CD4-positive, alpha-beta T cell treated with Interleukin-21 for 1 hour (primary cell): Measurements from ENCODE around the gene OTOF.

Experiments used
- DNase-seq: peaks from one replicate; pipeline ENCODE4 v3.0.0-alpha.2; 2020

OTOF gene

DNA sequence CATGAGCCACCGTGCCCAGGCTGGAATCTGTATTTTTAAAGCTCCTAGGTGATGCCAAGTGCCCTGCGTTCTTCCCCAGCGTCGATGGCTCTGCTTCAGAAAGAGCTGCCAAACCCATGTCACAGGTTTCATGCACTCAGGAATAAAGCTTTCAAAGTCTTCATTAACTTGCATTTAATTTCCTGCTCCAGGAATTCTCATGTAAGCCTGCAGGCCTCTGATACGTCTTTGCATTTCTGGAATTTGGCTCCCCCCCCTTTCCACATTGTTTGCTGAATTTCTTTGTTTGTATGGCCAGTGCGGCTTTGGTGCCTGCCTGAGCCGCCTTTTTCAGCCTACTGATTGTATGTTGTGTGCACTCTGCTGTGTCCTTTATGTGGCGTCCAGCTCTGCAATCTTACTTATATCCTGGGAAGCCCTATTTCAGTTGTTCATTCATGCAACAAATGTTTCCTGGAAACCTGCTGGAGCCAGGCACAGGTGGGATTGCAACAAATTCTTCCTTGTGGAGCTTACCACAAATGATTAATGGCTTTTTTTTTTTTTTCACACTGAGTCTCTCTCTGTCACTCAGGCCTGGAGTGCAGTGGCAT lies 17.9 kb upstream of the OTOF start:
- DNase-seq = no peak

DNA sequence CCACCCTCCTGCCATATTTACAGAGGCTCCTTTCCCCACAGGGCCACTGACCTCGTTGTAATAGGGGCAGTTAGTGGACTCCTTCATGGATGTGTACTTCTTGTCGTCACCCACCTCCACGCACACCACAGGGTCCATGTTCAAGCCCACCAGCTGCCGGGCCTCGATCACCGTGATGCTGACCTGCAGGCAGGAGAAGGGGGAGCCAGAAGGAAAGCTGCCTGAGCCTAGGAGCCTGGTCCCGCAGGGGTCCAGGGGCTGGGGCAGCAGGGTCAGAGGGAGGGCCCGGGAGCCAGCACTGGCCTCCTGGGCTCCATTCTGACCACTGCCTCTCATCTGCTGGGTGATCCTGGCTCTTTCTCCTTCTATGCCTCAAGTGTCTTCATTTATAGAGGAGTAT lies 17.0 kb upstream of the OTOF start:
- DNase-seq = no peak

DNA sequence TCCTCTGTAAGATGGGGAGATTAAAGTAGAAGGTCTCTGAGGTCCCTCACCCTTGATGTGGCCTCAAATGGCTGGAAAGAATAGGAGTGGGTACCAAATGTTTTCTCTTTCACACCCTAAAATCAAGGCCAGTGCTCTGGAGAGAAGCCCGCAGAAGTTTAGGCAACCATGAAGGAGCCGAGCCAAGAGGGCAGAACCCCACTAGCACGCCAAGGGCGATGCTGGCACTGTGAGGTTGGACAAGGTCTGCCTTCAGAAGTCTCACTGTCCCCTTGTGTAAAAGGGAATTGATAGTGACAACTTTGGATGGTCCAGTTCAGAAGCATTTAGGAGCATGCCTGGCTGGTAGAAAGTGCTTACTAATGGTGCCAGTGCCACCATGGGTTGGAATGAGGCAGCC lies 16.3 kb upstream of the OTOF start:
- no peak for DNase-seq

DNA sequence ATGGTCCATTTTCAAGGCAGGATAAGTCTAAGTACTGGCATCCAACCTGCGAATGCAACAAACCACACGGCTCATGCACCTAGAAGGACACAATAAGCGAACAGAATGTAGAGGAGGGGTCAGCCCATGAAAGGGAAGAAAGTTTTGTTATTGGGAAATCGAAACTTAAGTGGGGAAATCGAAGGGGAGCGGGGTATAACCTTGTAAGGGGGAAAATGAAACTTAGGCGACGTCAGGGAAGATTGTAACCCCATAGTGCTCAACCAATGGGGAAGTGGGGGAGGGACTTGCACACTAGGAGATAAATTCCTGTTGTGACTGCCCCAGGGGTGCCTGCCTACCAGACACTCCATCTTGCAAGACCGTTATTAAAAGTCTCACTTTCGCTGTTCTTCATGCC lies 15.6 kb upstream of the OTOF start:
- DNase-seq = no peak

DNA sequence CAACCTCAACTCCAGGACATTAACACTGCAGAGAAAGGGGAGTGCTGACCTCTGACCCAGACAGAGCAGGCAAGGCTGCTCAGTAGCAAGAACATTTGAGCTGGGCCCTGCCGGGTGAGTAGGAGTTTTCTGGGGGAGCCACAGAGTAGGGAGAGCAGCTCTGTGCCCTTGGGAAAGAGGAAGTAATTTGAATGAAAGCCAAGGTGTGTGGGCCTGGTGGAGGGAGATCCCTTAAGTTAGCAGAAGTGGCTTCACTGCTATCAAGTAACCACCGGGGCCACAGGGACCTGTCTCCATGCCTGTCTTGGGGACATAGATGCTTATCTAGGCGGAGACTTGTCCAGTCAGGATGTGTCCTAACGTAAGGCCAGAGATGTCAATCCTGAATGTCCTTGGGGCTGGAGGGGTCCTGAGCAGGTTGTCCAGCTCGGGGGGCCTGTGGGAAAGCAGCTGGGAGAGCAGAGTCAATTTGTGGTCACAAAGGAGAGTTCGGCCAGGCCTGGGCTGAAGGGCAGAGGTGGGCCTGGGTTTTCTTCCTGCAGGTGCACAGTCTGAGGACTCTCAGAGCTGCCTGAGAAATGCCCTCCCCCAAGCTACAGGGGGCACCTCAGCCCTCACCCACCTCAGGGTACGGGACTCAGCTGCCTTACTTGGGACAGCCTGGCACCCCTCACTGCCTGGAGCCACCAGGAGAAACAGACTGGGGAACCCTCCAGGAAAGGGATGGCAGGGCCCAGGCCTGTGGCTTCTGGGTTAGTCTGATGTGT lies 15.0 kb upstream of the OTOF start:
- DNase-seq = no peak

DNA sequence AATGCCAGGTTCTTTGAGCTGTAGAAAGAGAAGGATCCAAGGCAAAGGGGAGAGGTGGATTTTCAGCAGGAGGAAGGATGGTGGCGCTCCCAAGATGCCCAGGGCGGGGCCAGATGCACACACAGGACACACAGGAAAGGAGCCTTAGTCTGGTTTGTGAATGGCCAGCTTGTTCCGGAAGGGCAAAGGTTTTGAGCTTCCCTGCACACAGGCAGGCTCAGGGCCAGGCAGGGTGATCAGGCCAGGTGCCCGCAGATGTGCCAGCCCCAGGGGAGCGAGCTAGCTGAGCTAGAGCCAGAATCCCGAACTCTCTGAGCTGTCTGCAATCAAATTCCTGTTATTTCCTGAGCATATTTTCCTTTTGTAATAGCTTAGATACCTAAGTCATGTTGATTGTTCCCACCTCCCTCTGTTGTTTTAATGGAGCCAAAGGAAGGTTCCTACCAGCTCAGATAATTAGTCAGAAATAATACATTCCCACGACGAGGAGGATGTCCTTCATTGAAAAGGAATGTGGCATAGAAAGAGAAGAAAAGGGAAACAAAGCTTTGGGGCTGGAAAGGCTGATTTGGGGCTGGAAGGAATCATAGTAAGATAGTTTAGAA lies 13.7 kb upstream of the OTOF start:
- DNase-seq = no peak

DNA sequence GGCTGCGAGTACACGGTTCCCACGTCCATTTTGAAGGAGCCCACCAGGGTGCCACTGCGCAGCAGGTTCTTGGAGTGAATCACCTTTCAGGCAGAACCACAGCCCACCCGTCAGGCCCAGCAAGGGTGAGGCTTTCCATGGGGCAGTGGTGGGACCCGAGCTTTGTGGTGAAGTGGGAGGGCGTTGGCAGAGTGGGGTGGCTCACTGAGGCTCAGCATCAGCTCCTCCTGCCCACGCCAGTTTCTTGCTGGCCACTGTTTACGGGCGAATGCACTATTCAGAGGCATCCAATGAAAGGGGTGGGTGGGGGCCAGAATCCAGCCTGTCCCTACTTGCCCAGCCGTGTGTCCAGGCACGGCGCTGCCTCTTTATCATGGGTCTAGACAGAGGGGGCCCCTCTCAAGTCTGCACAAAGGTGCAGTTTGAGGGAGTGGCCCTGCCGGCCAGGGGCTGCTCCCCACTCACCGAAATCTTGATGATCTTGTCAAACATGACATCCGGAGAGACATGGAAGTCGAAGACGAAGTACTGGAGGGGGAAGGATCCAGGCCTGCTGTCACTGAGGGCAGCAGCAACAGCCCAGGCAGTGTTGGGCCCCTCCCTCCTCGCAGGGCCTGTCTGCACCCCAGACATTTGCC lies 11.4 kb upstream of the OTOF start:
- DNase-seq = no peak

DNA sequence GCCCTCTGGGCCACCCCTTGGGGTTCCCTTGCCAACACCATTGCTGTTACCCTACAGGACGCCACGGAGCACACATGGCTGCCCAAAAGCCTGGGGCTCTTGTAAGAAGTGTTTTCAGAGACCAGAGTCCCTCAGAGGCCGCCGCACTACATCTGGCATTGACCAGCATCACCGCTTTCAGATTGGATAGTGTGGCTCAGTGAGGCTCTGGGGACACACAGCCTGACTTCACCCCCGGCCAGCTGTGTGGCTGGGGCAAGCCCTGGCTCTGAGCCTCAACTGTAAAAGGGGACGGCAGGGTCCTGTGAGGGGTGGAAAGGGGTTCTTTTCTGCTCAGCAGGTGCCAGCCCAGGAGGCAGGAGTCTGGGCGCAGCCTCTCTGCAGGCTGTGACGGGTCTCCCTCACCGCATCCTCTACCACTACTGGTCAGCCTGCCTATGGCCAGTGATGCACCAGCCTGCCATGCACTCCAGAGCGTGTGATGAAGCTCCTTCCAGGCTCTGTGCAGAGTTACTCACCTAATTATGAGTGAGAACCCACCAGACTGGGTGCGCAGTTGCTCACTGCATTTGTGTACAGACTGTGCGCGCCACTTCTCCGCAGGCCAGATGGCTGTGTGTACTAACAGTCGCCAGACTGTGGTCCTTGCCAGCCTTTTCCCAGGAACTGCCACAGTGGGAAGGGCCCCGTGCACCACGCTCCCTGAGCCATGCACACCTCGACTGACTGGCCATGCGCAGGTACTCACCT lies 10.7 kb upstream of the OTOF start:
- no peak for DNase-seq

DNA sequence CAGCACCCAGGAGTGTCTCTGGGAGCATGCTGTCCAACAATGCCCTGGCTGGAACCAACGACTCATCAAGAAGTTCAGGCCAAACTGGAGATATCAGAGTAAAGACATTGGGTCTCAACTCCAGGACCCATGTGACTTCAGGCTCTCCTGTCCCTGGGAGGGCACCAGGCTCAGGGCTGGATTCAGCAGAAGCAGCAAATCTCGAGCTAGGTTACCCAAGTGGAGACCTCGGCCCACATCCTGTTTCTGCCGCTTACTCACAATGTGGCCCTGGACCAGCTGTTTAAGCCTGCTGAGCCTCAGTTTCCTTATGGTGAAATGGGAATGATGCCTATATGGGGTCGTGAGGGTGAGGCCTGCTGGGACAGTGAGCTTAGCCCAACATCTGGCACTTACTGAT lies 9.3 kb upstream of the OTOF start:
- no peak for DNase-seq

DNA sequence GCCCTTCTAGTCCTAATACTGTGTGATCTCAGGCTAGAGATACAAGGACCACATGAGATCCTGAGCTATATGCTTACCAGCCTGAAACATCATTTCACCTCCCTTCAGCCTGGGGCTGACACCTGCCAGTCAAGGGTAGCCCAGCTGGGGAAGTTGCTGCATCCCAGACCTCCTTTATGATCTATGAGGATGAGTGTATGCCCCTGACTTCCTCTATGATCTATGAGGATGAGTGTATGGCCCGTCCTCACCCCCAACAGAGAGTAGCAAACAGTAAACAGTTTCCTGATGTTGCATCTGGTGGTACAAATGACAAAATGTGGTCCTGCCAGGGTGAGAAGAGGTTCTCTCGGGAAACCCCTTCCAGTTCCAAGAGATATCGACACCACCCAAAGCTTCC lies 8.9 kb upstream of the OTOF start:
- DNase-seq = no peak

DNA sequence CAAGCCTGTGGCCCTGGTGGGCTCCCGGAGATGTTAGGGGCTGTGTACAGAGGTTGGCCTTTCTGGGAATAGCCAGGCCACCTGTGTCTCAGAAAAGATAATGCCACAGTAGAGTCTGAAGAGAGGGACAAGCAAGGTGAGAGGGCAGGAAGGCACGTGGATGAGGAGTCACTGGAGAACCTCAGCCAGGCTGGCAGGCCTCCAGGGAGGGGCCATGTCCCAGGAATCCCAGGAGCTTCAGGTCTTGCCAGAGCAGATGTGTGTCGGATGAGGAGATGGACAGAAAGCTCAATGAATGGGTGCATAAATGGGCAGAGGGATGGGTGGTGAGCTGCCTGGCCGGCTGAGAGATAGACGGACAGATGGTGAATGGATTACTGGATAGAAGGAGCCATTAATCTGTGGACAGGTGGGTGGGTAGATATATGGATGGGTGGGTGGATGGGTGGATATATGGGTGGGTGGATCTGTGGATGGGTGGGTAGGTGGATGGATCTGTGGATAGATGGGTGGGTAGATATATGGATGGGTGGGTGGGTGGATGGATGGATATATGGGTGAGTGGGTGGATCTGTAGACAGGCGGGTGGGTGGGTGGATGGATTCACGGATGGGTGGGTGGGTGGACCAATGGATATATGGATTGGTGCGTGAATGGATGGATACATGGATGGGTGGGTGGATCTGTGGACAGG lies 7.9 kb upstream of the OTOF start:
- DNase-seq = no peak

DNA sequence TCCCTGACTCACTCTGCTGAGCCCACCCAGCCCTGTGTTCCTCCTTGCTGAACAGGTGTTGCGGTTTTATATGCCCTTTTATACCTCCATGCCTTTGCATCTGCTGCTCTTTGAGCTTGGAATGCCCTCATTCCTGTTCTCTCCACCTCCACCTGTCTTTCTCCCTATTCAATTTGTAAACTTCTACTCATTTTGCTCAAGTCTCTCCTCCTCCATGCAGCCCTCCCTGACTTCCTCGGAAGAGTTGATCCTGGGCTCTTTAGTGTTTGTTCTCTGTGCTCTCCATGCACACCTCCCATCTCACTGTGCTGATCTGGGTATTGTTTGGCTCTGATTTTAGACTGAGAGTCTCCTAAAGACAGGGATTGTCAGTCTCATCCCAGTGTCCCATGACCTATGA lies 7.2 kb upstream of the OTOF start:
- DNase-seq = no peak

DNA sequence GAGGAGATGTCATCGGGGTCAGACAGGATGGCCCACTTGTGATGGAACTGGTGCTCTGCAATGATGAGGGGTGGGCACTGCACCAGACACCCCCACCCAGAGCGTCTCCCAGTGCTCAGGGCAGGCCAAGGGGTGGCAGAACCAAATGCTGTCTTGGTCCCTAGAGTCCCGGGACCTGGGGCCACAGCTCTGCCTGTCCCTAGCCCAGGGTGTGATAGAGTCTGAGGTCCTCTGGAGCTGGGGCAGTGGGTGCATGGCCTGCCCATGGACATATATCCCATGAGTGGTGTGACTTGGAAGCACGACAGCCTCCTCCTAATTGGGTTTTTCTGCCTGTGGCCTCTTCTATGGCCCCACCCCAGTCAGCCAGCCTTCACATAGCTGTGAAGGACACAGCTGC lies 6.7 kb upstream of the OTOF start:
- DNase-seq = no peak

DNA sequence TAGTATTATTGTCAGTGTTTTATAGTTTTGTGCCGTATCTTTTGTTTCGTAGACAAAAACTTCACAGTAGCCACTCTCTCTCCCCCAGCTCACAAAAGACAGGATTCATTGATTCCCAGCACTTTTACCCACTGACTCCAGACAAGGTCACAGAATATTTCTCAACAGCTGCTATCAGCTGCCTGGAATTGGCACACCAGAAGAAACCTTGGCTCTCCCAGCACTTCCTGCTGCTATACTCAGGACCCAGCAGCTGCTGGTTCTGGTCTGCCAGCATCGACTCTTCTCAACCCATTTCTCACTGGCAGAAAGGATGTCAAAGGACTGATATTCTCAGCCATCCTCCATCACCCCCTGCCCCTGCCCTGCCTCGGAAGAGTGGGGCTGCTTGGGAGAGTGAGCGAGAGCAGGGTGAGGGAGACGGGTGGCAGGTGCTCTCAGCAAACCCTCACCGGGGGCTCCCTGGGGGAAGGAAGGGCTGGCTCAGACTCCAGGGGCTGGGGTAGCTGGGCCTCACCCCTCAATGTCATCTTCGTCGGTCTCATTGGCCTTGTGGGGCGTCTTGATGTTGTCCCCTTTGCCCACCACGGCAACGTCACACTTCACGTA lies 6.1 kb upstream of the OTOF start:
- no peak for DNase-seq

DNA sequence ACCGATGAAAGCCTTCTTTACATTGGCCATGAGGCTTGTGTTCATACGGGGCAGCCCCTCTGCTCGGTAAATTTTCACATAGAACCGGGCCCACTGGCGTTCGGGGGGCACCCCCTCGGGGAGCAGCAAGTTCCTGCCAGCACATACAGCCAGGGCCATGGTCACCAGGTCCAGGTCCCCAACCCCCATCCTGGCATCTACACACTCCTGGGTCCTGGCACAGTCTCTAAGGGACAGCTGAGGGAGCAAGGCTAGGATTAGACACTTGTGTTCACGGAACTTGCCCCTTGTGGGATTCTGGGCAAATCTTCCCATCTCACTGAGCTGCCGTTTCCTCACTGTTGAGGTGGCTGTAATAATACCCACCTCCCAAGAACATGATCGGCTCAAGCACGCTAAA lies 5.6 kb upstream of the OTOF start:
- no peak for DNase-seq

DNA sequence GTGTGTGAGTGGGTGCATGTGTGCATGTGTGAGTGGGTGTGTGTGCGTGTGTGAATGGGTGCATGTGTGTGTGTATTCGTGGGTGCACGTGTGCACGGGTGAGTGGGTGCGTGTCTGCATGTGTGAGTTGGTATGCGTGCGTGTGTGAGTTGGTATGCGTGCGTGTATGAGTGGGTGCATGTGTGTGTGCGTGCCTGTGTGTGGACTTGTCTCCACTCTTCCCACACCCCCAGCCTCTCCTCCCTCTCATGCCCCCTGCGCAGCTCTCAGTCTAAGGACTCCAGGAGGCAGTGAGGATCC lies 5.1 kb upstream of the OTOF start:
- DNase-seq = no peak

DNA sequence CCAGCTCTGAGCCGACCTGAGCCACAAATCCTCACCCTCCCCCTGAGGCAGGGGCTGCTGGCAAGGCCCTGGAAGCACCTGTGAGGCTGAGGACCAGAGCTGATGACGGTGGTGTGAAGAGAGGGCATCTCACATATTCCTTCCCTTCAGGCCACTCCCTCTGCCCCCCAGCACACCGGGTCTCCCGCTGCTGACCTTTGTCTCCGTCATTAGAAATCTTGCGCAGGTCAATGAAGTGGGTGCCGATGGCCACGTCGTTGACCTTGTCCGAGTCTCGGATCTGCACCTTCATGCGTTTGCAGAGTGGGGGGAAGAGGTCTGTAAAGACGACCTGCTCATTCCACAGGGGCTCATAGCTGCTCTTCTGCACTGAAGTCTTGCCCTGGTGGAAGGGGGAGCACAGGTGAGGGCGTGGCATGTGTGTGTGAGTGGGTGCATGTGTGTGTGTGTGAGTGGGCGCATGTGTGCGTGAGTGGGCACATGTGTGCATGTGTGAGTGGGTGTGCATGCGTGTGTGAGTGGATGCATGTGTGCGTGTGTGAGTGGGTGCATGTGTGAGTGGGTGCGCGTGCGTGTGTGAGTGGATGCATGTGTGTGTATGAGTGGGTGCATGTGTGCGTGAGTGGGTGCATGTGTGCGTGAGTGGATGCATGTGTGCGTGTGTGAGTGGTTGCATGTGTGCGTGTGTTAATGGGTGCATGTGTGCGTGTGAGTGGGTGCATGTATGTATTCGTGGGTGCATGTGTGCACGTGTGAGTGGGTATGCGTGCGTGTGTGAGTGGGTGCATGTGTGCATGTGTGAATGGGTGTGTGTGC lies 4.5 kb upstream of the OTOF start:
- DNase-seq = no peak

DNA sequence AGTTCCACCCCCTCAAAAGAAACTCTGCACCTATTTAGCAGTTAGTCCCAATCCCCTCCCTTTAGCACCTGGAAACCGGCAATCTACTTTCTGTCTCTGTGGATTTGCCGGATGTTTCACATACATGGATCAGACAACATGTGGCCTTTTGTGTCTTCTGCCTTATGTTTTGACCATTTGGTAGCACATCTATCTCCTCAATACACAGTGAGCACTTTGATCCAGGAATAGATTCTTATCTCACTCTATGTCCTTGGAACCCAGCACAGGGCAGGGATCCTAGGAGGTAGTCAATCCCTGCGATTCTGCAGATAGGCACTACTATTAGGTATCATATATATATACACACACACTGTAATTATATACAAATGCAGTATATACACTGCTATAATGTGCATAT lies 3.8 kb upstream of the OTOF start:
- DNase-seq = no peak

DNA sequence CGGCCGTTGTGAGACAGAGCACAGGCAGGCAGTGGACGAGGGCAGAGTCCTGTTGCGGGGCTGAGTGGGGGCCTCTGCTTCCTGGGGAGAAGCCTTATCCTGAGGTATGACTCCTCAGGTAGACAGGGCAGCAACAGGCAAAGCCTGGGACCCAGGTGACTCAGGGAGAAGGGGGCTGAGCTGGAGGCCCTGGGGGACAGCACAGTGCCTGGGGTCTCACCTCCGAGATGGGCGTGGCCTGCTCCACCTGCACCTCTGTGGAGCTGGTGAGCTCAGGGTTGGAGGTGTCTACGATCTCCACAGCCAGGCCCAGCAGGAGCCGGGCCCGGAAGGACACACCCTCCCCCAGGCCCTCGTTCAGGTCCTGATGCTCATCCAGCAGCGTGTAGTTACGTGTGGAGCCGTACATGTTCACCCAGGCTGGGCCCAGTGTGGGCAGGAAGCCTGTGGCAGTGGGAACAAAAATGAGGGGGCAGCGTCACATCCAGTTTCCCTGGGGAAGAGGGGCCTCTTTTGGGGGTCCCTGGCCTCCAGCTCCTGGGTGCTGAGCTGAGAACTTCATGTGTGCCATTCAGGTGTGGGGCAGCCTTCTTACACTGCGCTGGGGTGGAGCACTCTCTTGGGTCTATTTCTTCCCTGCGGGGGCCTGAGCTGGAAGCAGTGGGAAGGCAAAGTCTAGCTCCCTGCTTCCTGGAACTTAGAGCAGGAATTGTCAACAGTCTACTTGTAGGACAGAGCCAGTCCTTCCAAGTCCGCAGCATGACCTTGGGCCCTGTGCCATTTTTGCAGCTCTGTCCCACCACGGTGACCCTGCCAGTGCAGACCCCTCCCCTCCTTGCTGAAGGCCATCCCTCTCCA lies 2.9 kb upstream of the OTOF start:
- no peak for DNase-seq

DNA sequence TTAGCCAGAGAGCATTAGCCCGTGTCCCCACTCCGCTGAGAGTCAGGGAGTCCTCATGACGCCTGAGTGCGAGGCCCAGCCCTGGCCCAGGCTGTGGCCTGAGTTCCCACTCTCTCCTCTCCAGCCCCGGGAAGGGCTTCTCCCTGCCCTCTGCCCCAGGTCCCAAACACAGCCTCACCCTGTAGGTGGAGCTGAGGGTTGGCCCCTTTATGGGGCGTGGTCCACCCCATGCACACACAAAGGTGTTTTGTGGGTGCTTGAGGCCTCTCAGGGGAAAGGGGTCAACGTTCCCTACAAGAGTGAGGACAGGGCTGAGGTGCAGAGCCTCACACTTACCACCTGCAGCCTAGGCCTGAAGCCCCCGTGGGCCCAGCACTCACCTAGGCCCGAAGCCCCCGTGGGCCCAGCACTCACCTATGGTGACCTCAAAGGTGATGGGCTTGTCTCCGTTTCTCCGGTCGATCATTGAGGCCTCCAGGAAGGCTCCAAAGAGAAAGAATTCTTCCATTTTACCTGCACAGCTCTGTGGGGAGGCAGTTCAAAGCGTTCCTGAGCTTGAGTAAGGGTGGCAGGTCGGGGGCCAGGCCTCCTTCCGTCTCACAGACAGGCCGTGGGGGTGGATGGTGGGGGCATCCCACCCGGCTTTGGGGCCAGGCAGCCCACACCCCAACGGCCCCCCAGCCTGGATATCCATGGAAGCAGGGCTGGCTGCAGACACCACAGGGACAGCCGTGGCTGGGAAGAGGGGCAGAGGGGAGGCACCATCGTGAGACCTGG lies 2.1 kb upstream of the OTOF start:
- DNase-seq = no peak
